A673 (cell line): Measurements from ENCODE around the gene SMIM1. TPM values are rescaled to one million over a fixed set of nuclear protein-coding genes. Genes with fewer than 3 reads are reported as not detected.
A peak's percentile ranks its signal among the peaks of the same experiment; 100 is the strongest.

Source experiments
- BruUV-seq: library from RNA; stranded (reverse); fragments of 400-500 nt; replicated peaks from 2 replicates; lab custom pipeline; 2021; lab: Mats Ljungman, UMichigan
- CTCF ChIA-PET: fragments of 300-600 bp; sonication (Branson Sonifier 250); formaldehyde crosslinking; loops from one replicate; lab custom pipeline; 2022; ENCODE audit warnings: antibody characterized with exemption; lab: Charles Lee
- POLR2A ChIA-PET: fragments of 300-600 bp; sonication (Branson Sonifier 250); formaldehyde crosslinking; loops from one replicate; lab custom pipeline; 2022; ENCODE audit warnings: antibody characterized with exemption; ENCODE audit not compliant: low non-redundant PET; lab: Charles Lee
- DNase-seq: peaks from one replicate; pipeline ENCODE4 v3.0.0-alpha.2; 2015; ENCODE audit warnings: low spot score
- H3K27ac ChIP-seq: fragments of 200-600 bp; sonication (generic); 2 replicates; pipeline ENCODE4 v1.5.1; 2016; ENCODE audit warnings: mixed run types, low read depth, mild to moderate bottlenecking, mixed read lengths, antibody characterized with exemption, low read length; ENCODE audit not compliant: poor library complexity, severe bottlenecking
- H3K27me3 ChIP-seq: fragments of 200-600 bp; sonication (generic); replicated peaks from 2 replicates; pipeline ENCODE4 v1.6.1; 2017; ENCODE audit warnings: mixed run types, low read depth, mild to moderate bottlenecking, mixed read lengths, antibody characterized with exemption, low read length; ENCODE audit not compliant: insufficient read depth, poor library complexity
- H3K36me3 ChIP-seq: fragments of 200-600 bp; sonication (generic); 2 replicates; pipeline ENCODE4 v1.6.1; 2016; ENCODE audit warnings: mixed run types, mild to moderate bottlenecking, mixed read lengths, antibody characterized with exemption, low read length; ENCODE audit not compliant: insufficient read depth, poor library complexity, severe bottlenecking
- H3K4me1 ChIP-seq: fragments of 200-600 bp; sonication (generic); 2 replicates; pipeline ENCODE4 v1.6.1; 2017; ENCODE audit warnings: mixed run types, mild to moderate bottlenecking, mixed read lengths, antibody characterized with exemption, low read length; ENCODE audit not compliant: insufficient read depth, poor library complexity, severe bottlenecking
- H3K4me3 ChIP-seq: fragments of 200-600 bp; sonication (generic); 2 replicates; pipeline ENCODE4 v1.5.1; 2016; ENCODE audit warnings: low read depth, mixed run types, mild to moderate bottlenecking, mixed read lengths, low read length; ENCODE audit not compliant: poor library complexity, severe bottlenecking
- H3K9me3 ChIP-seq: fragments of 200-600 bp; sonication (generic); 2 replicates; pipeline ENCODE4 v1.6.1; 2016; ENCODE audit warnings: mixed run types, low read depth, mild to moderate bottlenecking, mixed read lengths, antibody characterized with exemption, low read length; ENCODE audit not compliant: poor library complexity, severe bottlenecking
- EZH2 ChIP-seq: fragments of 200-600 bp; sonication (generic); IDR thresholded peaks from 2 replicates; pipeline ENCODE4 v1.6.1; 2017; ENCODE audit warnings: borderline replicate concordance, low read depth, mild to moderate bottlenecking, mixed read lengths, antibody characterized with exemption, low read length; ENCODE audit not compliant: poor library complexity, severe bottlenecking
- intact Hi-C: fragments of 100-400 bp; cut with micrococcal nuclease; formaldehyde crosslinking; loops from one replicate; pipeline ENCODE4 v1.10.0; 2022; ENCODE audit not compliant: unreplicated experiment
- total RNA-seq: library from RNA; stranded (reverse); gene quantifications from 2 replicates; pipeline ENCODE4 v1.2.3, GENCODE V29; 2021
- TF ChIP-seq, protein P1 (sequence below): fragments of 300-800, 200-600 bp; sonication (generic); conservative IDR thresholded peaks from 2 replicates; pipeline ENCODE4 v1.5.1; 2017; ENCODE audit warnings: low read depth, mild to moderate bottlenecking, antibody characterized with exemption, low read length, moderate library complexity, mixed read lengths

The SMIM1 gene
- total RNA-seq, 1 experiment from 2014 or later, result 1.5 TPM

DNA sequence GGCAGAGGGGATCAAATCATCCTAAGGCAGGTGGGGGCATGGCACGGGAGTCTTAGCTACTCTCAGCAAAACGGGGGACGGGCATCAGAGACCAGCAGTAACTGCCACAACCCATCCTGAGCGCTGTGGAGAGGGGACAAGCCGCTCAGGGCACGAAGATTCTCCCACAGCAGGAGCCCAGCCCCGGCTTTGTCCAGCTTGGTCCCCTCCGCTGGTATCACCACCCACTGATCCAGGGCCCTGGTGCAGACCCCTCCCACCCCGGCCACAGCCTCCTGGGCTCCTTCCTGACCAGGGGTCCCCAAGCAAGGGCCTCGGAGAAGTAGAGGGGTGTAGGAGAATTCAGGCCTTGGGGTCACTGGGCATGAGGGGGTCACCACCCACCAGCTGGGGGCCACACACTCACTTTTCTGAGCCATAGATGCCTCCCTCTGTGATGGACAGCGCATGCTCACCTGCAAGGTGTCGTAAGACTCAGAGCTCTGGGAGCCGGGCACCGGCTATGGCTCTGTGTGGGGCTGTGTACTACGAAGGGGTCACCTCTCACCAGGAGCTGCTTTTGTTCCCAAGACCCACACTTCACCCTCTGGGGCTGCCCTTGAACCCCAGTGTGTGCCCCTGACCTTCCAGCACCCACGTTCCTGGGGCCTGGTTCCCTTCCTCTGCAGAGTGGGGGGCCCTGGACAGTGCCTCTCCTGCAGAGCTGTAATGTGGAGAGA lies 2.3 kb upstream of the SMIM1 start:
- Histone ChIP-seq H3K4me1 (peaks cover 9% of the 10 kb centered on the region), H3K4me3 (no peak overlapping the region), H3K36me3 (no peaks in the 10 kb centered on the region), H3K27me3 (no peaks in the 10 kb centered on the region), H3K9me3 (no peaks in the 10 kb centered on the region), H3K27ac (no peak overlapping the region)
- ChIA-PET CTCF (no interaction called here), POLR2A (no interaction called here)
- BruUV-seq, result no TSS peak
- intact Hi-C loops, result no loop called here
- DNase-seq, result no peak
- TF ChIP-seq EZH2, result no peak
- TF ChIP-seq, protein P1, sequence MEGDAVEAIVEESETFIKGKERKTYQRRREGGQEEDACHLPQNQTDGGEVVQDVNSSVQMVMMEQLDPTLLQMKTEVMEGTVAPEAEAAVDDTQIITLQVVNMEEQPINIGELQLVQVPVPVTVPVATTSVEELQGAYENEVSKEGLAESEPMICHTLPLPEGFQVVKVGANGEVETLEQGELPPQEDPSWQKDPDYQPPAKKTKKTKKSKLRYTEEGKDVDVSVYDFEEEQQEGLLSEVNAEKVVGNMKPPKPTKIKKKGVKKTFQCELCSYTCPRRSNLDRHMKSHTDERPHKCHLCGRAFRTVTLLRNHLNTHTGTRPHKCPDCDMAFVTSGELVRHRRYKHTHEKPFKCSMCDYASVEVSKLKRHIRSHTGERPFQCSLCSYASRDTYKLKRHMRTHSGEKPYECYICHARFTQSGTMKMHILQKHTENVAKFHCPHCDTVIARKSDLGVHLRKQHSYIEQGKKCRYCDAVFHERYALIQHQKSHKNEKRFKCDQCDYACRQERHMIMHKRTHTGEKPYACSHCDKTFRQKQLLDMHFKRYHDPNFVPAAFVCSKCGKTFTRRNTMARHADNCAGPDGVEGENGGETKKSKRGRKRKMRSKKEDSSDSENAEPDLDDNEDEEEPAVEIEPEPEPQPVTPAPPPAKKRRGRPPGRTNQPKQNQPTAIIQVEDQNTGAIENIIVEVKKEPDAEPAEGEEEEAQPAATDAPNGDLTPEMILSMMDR, result no peak

DNA sequence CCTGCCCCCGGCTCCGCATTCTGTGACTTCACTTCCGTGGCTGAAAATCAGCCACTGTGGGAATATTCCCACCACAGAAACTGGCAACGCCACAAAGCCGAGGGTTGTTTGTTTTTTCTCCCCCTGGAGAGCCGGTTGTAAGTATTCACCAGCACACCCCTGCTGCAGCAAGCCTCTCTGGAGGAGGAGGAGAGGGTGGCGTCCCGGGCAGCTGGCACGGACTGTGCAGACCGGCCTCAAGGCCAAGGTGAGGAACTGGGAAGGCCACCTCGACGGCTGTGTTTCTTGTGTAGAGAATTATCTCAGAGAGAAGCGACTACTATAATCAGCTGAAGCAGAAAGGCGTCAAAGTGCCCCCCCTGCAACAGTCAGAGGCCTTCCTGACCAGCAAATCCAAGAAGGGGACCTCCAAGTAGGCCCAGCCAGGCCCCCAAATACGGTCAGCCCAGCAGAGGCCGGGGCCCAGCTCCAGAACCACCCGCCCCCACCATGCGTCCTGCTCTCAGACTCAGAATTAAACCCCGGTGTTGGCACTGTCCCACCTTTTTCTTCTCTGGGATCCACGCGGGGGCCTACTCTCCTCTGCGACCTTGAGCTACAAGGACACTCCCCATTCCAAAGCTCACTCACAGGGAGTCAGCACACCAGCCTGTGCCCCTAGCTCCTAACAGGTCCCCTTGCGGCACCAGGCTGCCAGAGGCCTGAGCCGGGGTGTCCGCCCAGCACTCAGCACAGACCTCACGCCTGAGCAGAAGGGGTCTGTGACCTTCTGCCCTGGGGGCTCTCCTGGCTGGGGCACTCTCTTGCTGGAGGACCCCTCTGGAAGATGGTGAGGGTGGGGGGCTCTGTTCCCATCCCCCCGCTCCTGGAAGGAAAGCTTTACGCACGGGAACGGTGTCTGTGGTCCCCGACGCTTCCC lies 1.2 kb upstream of the SMIM1 start:
- no peak for TF ChIP-seq EZH2
- H3K27ac ChIP-seq, result no peak overlapping the region
- H3K9me3 ChIP-seq, result no peaks in the 10 kb centered on the region
- POLR2A ChIA-PET, result no interaction called here
- peak overlapping the region; percentile 58 for H3K4me3 ChIP-seq
- no peaks in the 10 kb centered on the region for H3K27me3 ChIP-seq
- peaks cover 9% of the 10 kb centered on the region for H3K4me1 ChIP-seq
- CTCF ChIA-PET, result no interaction called here
- intact Hi-C loops, result no loop called here
- no peak for DNase-seq
- no peaks in the 10 kb centered on the region for H3K36me3 ChIP-seq
- no TSS peak for BruUV-seq

DNA sequence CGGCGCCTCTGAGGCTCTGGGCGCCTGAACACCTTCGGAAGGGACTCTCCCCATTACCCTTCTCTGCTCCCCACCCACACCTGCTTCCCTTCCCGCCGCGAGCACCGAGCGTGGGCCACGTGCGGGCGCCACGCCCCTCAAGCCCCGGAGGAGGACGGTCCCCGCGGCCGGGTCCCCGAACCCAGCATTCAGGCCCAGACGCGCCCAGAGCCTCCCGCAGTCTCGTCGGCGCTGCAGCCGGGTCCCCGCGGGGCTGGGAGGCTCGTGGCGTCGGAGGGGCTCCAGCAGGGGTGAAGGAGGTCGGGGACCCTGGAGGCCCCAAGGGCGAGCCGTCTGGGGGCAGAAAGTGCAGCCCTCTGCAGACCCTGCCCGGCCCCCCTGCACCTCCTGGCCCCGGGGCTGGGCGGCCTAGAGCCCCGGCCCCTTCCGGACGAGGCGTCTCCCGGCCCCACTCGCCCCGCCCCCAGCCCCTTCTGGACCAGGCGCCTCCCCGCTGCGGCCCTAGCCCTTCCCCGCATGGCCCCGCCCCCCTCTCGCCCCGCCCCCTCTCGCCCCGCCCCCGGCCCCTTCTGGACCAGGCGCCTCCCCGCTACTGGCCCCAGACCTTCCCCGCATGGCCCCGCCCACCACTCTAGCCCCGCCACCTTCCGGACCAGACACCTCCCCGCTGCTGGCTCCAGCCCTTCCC lies 378 bp upstream of the SMIM1 start:
- intact Hi-C loops, result no loop called here
- Histone ChIP-seq H3K27ac (no peak overlapping the region), H3K4me3 (peak overlapping the region; percentile 58), H3K4me1 (peaks cover 9% of the 10 kb centered on the region), H3K9me3 (no peaks in the 10 kb centered on the region), H3K36me3 (no peaks in the 10 kb centered on the region), H3K27me3 (no peaks in the 10 kb centered on the region)
- ChIA-PET POLR2A (no interaction called here), CTCF (no interaction called here)
- DNase-seq, result peak; percentile 86
- TF ChIP-seq, protein P1, result no peak
- no peak for TF ChIP-seq EZH2
- BruUV-seq, result no TSS peak
